Measurements from ENCODE around the gene PLCB1.
A peak's percentile ranks its signal among the peaks of the same experiment; 100 is the strongest.

PLCB1 gene

GRCh38 chr20:8601542-8601912 lies 469.5 kb downstream of the PLCB1 start:
- DNase-seq (ENCODE audit: low read depth) = no peak
- TF ChIP-seq CTCF (IDR thresholded peaks at IDR 0.05; ENCODE audit: control insufficient read depth, insufficient read depth, low read depth, low read length, missing control alignments) = no peak
- no peak overlapping the region for H3K4me3 ChIP-seq (ENCODE audit: control insufficient read depth, low read depth, low read length)

- DNase-seq (ENCODE audit: low read depth) = no peak
- no peak for TF ChIP-seq CTCF (IDR thresholded peaks at IDR 0.05; ENCODE audit: control insufficient read depth, insufficient read depth, low read depth, low read length, missing control alignments)
- no peak overlapping the region for H3K4me3 ChIP-seq (ENCODE audit: control insufficient read depth, low read depth, low read length)
These were observed 470.5 kb downstream of the PLCB1 start for GRCh38 chr20:8602389-8603116.

GRCh38 chr20:8608470-8608869 lies 476.4 kb downstream of the PLCB1 start:
- TF ChIP-seq CTCF (IDR thresholded peaks at IDR 0.05; ENCODE audit: control insufficient read depth, insufficient read depth, low read depth, low read length, missing control alignments) = no peak
- H3K4me3 ChIP-seq (ENCODE audit: control insufficient read depth, low read depth, low read length) = no peak overlapping the region
- no peak for DNase-seq (ENCODE audit: low read depth)

- H3K4me3 ChIP-seq (ENCODE audit: control insufficient read depth, low read depth, low read length) = no peak overlapping the region
- DNase-seq (ENCODE audit: low read depth) = peak; percentile 23
These were observed 484.7 kb downstream of the PLCB1 start for GRCh38 chr20:8616792-8617191.

GRCh38 chr20:8621001-8621400 lies 488.9 kb downstream of the PLCB1 start:
- H3K4me3 ChIP-seq (ENCODE audit: control insufficient read depth, low read depth, low read length) = no peak overlapping the region
- DNase-seq (ENCODE audit: low read depth) = no peak
- no peak for TF ChIP-seq CTCF (IDR thresholded peaks at IDR 0.05; ENCODE audit: control insufficient read depth, insufficient read depth, low read depth, low read length, missing control alignments)

More at GRCh38 chr20:8616792-8617191, 484.7 kb downstream of the PLCB1 start:
- TF ChIP-seq CTCF (IDR thresholded peaks at IDR 0.05; ENCODE audit: control insufficient read depth, insufficient read depth, low read depth, low read length, missing control alignments) = no peak

GRCh38 chr20:8624046-8624445 lies 492.0 kb downstream of the PLCB1 start:
- DNase-seq (ENCODE audit: low read depth) = no peak
- no peak for TF ChIP-seq CTCF (IDR thresholded peaks at IDR 0.05; ENCODE audit: control insufficient read depth, insufficient read depth, low read depth, low read length, missing control alignments)
- H3K4me3 ChIP-seq (ENCODE audit: control insufficient read depth, low read depth, low read length) = no peak overlapping the region

Measured in AG09309 (cell line).